Skin epidermis (tissue), 12 donors: ENCODE data around the gene NFIC.
A peak's percentile ranks its signal among the peaks of the same experiment; 100 is the strongest.
"Not testable (repeated sequence)": the region's sequence is repeated elsewhere in the genome, so short reads cannot be mapped to it uniquely, and the experiment has no call there.

Experiments
- H3K27ac ChIP-seq, 21 experiments: fragments of 200-600 bp; sonication (generic) in 11 of 21; one replicate each; pipeline ENCODE4 v1.5.0; 2020; ENCODE audit warnings: mild to moderate bottlenecking in 3 of 21, inconsistent platforms in 2 of 21, moderate library complexity in 2 of 21
- H3K4me3 ChIP-seq, 7 experiments: fragments of 200-600 bp; sonication (generic) in 2 of 7; one replicate each; pipeline ENCODE4 v1.5.0; 2020; ENCODE audit warnings: inconsistent platforms in 2 of 7, mild to moderate bottlenecking in 2 of 7, moderate library complexity in 1 of 7

The NFIC gene

DNA sequence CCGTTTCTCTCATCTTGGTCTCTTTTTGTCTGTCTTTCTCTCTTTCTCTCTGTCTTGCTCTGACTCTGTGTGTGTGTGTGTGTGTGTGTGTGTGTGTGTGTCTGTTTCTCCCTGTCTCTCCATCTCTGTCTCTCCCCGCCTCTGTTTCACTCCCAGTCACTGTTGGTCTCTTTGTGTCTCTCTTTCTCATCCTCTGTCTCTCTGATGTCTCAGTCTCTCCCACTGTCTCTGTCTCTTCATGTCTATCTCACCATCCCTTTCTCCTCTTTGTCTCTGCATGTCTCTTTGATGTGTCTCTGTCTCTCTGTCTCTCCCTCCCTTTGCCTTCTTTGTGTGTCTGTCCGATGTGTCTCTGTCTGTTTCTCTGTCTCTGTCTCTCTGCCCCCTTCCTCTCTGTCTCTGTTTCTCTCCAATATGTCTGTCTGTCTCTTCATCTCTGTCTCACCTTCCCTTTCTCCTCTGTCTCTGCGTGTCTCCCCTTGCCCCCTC lies 2.5 kb downstream of the NFIC start:
- Histone ChIP-seq H3K4me3 (peak overlapping the region; percentile 18 to 94 (median 76)), H3K27ac (peak overlapping the region in 20 of 21 experiments; percentile 29 to 99 (median 96))

DNA sequence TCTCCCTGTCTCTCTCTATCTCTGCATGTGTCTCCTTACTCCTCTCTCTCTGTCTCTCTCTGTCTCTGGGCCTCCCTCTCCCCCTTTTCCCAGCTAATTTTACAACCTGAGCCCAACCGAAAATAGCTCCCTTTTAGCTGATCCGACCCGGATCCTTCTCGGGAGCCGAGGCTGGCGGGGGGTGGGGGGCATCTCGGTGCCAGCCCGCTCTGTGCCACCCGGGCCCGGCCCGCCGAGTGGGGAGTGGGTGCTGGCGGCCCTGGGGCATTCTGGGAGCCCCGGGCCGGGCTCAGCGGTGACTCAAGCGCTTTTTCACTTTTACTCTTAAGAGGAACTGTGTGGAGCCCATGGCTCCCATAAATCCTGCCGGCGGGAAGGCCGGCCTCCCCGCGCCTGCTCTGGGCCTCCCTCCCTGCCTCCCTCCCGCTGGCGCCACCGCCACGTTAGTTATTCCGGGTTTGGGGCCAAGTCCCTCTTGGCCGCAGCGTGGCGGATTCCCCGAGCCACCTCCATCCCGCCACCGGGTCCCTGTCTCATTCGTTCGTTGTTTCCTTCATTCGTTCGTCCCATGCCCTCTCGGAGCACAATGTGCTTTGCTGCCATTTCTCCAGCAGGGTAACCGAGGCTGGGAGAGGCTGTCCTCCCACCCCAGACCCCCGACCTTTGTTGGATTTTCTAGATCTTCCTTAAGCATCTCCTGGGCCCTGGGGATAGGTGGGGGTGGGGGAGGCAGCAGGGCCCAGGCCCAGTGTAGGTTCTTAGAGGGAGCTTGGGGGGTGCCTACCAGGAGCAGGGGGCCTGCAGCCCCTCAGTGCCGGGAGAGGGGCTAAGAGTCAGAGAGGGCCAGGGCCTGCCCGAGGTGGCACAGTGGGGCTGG lies 3.2 kb downstream of the NFIC start:
- Histone ChIP-seq H3K27ac (peak overlapping the region in 20 of 21 experiments; percentile 22 to 99 (median 96)), H3K4me3 (peak overlapping the region; percentile 18 to 94 (median 34))

DNA sequence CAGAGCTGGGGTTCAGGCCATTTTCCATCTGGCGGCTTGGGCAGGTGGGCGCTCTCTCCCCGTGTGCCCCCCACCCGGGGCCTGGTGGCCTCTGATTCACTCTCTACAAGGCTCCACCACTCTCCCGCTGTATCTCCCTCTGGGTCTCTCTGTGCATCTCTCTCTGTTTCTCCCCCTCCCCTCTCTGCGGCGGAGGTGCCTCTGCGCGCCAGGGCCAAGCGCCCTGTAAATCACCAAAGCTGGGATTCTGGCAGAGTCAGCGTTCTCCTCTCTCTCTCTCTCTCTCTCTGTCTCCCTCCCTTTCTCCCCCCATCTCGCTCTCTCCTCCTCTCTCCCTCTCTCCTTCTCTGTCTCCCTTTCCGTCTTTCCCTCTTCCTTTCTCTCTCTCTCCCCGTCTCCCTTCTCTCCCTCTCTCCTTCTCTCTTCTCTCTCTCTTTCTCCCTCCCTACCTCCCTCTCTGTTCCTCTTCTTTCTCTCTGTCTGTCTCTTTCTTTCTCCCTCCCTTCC lies 3.9 kb downstream of the NFIC start:
- H3K27ac ChIP-seq = peak overlapping the region in 19 of 21 experiments; percentile 21 to 99 (median 97)
- peak overlapping the region; percentile 18 to 94 (median 34) for H3K4me3 ChIP-seq

DNA sequence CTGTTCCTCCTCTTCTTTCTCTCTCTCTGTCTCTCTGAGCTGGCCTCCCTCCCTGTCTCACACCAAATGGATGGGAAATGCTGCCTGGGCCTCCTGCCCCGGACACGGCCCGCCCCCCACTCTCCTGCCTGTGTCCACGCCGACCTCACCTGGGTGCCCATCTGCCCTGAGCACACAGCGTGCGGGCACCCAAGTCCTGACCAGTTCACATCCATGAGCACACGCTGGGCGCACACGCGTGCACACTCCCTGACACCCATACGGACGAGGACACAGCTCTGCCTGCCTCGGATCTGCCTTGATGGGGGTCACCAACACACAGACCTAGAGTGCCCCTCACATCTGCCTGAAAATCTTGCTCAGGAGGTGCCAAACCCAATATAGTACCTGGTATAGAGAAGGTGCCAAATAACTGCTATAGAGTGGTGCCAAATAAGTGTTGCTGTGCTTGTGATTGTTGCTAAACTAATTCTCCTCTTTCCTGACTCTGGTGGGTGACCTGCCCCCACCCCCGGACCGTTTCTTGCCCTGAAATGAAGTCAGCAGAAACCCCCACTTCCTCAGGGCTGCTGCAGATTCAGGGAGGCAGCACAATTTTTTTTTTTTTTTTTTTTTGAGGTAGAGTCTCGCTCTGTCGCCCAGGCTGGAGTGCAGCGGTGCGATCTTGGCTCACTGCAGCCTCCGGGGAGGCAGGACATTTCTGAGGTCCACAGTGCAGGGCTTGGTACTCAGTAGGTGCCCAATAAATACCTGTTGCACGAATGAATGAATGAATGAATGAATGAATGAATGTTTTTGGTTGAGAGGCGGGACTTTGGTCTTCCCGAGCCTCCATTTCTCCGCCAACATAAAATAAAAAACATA lies 4.6 kb downstream of the NFIC start:
- peak overlapping the region in 10 of 21 experiments; percentile 25 to 99 (median 97) for H3K27ac ChIP-seq
- H3K4me3 ChIP-seq = no peak overlapping the region

DNA sequence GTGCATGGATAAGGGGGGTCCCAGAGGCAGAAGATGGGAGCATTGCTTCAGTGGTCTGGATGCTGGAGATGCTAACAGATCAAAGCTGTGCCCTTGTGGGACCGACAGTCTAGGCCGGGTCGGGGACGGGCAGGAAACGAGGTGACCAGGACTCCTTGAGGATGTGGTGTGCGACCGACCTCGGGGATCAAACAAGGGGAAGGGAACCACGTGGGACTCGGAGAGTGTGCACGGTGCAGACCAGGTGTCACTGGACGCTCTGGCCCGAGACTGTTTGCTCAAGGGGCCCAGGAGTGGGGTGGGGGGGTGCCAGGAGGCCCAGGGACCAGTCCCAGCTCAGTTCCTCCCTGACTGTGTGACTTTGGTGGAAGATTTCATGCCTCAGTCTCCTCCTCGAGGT lies 6.0 kb downstream of the NFIC start:
- Histone ChIP-seq H3K4me3 (no peak overlapping the region), H3K27ac (peak overlapping the region in 1 of 21 experiments; percentile 3)

DNA sequence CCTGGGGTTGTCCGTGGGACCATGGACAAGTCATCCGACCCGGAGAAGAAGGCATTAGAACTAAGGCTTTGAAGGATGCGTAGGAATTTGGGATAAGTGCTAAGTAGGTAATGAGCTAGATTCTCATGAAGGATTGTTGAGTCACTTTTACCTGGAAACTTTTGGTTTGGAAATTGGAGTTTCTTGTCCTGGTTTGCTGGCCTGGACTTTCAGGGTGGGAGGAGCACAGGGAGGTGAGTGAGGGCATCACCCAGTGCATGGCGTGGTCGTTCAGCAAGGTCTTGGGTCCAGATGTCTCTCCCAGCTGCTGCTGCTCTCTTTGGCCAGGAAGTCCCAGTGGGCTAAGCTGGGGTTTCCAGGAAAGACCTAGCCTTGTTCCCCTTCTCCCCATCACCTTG lies 7.6 kb downstream of the NFIC start:
- H3K4me3 ChIP-seq = no peak overlapping the region

DNA sequence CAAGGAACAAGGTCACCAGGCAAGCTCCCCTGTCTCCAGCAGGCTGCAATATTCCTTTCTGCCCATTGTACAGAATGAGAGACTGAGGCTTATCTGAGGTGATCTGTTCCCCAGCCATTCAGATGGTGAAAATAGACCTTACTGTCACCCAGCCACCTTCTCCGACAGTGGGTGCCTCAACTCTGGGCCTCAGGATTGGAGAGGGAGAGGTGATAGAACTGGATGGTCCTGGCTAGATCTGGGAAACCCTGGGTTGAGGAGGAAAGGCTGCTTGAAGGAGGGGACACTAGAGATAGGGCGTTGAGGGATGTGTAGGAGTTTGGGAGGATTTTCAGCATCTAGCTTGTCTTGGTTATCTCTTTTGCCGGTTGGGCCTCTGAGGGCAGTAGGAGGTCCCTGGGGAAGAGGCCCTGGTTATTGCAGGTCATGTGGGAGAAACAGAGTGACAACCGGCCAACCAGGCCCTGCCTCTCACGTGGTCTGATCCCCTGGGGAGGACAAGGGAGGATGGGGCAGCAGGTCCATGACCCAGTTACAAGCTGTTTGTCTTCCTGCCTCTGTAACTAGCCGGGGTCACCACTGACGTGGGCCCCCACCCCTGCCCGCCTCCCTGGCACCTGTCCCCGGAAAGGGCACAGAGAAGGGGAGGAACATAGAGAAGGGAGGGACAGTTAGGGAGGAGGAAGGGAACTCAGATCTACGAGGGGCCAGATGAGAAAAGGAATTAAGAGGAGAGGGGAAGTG lies 8.2 kb downstream of the NFIC start:
- Histone ChIP-seq H3K27ac (peak overlapping the region in 15 of 21 experiments; percentile 13 to 87 (median 69)), H3K4me3 (no peak overlapping the region)

More for the DNA sequence above, 7.6 kb downstream of the NFIC start:
- H3K27ac ChIP-seq = peak overlapping the region in 7 of 21 experiments; percentile 31 to 87 (median 79)

DNA sequence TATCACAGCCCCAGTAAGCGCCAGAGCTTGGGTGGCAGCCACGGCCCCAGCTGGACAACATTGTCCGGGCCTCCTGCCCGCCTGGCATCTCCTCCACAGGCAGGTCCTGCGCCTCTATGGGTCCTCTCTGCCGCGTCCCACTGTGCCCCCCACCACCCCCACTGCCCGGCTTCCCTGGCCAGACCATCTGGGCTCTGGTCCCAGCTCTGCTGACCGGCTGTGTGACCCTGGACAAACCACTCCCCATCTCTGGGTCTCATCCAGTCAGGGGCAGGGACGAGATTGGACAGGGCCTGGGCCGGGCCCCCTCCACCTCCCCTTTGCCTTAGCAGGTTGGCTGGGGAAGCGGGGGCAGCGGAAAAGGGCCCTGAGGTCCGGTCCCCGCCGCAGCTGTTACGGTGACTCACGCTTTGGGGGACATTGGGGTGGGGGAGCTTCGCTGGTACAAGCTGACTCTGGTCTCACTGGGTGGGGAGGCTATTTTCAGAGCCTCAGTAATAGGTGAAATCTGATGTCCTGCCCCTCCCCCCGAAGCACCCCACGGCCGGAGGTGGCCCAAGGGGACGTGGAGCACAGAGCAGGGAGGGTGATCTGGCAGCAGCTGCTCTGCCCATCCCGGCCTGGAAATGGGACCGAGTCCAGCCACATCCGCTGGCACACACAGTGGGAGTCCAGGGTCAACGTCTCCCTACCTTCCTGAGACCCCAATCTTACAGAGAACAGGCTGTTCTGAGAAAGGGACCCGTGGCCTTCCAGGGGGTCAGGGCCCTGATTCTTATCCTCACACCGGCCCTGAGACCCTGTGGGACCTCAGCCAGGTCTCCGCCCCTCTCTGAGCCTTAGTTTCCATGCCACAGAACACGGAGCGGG lies 9.1 kb downstream of the NFIC start:
- Histone ChIP-seq H3K27ac (peak overlapping the region in 17 of 21 experiments; percentile 18 to 87 (median 66)), H3K4me3 (no peak overlapping the region)

DNA sequence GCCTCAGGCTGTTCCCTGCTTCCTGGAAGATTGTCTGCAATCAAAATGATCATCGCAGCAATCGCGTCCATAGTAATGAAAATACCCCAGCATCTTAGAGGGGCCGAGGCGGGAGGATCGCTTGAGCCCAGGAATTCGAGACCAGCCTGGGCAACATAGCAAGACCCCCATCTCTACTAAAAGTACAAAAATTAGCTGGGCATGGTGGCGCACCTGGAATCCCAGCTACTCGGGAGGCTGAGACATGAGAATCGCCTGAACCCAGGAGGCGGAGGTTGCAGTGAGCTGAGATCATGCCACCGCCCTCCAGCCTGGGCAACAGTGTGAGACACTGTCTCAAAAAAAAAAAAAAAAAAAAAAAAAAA lies 9.7 kb downstream of the NFIC start:
- H3K4me3 ChIP-seq = not testable (repeated sequence)
- H3K27ac ChIP-seq = peak overlapping the region in 15 of 21 experiments; percentile 18 to 87 (median 69)

DNA sequence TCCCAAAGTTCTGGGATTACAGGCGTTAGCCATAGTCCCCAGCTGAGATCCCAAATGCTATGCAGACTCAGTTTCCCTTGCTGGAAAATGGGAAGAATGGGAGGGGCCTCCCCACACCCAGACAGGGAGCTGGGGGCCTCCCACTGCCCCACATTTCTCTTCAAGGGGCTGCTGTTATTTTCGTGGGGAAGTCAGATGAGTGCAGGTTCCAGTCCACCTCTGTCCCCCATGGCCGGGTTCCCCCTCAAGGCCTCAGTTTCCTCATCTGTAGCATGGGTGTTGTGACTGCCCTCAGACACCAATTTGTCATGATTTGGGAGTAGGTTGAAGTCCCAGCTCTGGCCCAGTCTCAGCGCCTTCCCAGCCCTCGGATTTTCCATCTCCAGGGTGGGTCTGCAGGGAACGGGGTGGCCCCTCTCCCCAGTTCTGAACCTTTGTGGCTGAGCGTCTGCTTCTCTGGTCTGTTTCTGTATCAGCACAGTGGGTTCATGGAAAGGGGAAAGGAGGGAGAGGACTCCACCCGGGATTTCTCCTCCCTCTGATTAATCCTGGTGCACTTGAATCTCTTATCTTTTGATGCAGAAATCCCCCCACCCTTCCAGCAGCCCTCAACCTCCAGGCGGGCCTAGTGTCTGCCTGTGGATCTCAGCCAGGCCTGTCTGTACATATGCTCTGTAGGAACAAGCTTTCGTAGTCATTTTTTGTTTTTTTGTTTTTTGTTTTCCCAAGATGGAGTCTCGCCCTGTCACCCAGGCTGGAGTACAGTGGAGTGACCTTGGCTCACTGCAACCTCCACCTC lies 12.2 kb downstream of the NFIC start:
- Histone ChIP-seq H3K27ac (peak overlapping the region in 6 of 21 experiments; percentile 17 to 45 (median 26)), H3K4me3 (no peak overlapping the region)

DNA sequence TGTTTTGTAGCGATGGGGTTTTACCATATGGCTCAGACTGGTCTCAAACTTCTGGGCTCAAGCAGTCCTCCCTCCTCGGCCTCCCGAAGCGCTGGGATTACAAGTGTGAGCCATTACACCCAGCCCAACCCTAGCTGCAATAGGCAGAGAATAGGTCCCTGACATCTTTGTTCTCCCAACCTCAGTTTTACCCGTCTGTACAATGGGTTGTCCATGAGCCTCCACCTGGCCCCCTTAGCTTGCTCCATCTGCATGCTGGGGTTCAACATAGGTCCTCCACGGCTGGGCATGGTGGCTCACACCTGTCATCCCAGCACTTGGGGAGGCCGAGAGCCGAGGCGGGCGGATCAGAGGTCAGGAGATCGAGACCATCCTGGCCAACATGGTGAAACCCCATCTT lies 14.4 kb downstream of the NFIC start:
- no peak overlapping the region for H3K4me3 ChIP-seq
- peak overlapping the region in 2 of 21 experiments; percentile 5 to 38 for H3K27ac ChIP-seq

DNA sequence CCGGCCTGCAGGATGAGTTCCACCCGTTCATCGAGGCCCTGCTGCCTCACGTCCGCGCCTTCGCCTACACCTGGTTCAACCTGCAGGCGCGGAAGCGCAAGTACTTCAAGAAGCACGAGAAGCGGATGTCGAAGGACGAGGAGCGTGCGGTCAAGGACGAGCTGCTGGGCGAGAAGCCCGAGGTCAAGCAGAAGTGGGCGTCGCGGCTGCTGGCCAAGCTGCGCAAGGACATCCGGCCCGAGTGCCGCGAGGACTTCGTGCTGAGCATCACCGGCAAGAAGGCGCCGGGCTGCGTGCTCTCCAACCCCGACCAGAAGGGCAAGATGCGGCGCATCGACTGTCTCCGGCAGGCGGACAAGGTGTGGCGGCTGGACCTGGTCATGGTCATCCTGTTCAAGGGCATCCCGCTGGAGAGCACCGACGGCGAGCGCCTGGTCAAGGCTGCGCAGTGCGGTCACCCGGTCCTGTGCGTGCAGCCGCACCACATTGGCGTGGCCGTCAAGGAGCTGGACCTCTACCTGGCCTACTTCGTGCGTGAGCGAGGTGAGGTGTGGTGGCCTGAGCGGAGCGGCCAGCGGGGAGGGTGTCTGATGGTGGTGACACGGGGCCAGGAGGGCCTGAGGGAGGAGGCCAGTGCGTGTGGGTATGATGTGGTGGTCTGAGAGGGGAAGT lies 15.5 kb downstream of the NFIC start:
- H3K4me3 ChIP-seq = no peak overlapping the region
- peak overlapping the region in 3 of 21 experiments; percentile 23 to 68 (median 55) for H3K27ac ChIP-seq

DNA sequence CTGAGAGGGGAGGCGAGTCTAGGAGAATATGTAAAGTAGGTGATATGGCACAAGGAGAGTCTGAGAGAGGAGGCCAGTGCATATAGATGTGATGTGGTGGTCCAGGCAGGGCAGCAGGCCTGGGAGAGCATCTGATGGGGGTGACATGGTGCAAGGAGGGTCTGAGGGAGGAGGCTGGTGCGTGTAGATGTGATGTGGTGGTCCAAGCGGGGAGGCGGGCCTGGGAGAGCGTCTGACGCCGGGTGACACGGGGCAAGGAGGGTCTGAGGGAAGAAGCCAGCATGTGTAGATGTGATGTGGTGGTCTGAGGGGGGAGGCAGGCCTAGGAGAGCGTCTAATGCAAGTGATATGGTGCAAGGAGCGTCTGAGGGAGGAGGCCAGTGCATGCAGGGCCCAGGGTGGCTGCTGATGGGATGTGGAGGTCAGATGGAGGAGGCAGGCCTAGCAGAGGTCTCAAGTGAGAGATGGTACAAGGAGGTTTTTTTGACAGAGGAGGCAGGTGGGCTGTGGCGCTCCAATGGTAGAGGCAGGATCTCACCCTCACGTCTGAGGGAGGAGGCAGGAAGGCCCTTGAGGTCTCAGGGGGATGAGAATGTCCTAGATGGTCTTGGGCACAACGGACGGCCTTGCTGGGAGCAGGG lies 16.2 kb downstream of the NFIC start:
- peak overlapping the region in 4 of 21 experiments; percentile 50 to 85 (median 60) for H3K27ac ChIP-seq
- H3K4me3 ChIP-seq = no peak overlapping the region

DNA sequence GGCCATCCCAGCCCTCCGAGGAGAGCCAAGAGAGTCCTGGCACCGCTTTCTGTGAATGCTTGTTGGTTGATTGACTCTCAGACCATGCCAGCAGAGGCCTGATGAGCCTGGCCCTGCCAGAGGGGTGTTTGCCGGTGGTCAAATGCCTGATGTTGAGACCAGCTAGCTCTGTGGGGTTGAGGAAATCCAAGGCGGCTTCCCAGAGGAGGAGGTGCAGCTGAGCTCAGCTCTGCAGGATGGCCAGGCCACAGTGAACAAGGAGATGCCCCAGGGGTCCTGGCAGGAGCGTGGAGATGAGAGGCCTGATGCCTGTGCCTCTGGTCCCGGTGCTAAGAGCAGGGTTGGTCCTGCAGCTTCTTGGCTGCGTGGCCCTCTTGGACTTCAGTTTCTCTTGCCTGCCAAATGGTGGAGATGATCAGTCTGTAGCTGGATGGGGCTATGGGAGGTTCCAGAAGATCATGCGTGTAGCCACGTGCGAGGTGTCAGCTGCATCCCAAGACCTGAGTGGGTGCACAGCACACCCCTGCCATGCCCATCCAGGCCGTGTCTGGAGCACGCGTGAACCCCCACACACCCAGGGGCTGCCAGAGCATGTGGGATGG lies 16.8 kb downstream of the NFIC start:
- H3K27ac ChIP-seq = peak overlapping the region in 13 of 21 experiments; percentile 12 to 85 (median 50)
- no peak overlapping the region for H3K4me3 ChIP-seq

DNA sequence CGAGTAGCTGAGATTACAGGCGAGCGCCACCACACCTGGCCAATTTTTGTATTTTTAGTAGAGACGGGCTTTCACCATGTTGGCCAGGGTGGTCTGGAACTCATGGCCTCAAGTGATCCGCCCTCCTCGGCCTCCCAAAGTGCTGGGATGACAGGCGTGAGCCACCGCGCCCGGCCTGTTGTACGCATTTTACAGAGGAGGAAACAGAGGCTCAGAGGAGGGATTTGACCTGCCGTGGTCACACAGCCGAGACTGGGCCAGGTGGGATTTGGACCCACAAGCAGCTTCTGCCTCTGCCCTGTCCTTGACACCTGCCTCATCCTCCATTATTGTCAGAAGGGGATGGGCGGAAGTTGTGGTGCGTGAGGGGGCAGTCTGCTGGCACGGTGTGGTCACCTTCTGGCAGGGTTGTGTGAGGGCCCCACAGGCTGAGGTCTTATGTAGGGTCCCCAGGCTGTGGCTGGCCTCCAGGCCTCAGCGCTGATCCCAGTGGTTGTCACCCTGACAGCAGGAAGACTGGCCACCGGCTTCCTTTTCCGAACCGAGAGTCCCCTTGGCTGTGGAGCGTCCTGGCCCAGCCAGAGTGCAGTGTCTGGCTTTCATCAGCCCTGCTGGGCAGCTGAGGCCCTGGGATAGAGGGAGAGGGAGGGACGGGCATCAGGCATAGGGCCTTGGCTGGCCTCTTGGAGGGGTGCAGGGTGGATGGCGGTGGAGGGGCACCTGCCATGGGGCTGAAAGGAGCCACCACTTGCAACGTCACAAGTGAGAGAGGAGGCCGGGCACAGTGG lies 20.3 kb downstream of the NFIC start:
- Histone ChIP-seq H3K4me3 (no peak overlapping the region), H3K27ac (peak overlapping the region in 15 of 21 experiments; percentile 62 to 89 (median 81))
